Epidermal melanocyte (primary cell): Measurements from ENCODE around the gene MRPL12.

Experiments
- DNase-seq: peaks from one replicate; pipeline ENCODE4 v3.0.0; 2011; ENCODE audit warnings: low spot score; ENCODE audit not compliant: insufficient read length

MRPL12 gene

DNA sequence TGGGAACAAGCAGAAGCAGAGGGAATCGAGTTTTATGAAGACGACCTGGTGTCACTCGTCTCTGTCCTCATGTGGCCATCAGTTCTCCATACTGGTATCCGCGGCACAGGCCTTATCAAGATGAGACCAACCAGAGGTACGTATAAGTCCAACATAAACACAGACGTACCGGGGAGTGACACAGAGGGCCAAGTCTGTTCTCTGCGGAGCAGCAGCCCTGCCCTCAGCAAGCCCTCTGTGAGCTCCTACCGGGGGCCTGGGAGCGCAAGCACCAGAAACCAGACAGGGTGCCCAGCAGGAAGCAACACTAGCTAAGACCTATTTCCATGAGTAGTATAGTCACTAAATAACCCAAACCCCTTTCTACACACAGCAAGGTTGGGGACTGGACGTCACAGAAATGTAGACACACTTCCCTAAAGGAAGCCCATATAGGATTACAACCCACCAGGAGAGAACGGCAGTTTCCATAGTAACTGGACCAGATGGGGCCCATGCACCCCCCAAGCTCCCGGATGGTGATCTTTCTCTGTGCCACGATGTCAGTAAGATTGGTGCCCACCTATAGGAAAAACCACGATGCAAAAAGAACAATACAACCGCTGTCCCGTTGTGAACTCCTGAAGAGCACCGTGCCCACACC lies 20.5 kb upstream of the MRPL12 start:
- no peak for DNase-seq

DNA sequence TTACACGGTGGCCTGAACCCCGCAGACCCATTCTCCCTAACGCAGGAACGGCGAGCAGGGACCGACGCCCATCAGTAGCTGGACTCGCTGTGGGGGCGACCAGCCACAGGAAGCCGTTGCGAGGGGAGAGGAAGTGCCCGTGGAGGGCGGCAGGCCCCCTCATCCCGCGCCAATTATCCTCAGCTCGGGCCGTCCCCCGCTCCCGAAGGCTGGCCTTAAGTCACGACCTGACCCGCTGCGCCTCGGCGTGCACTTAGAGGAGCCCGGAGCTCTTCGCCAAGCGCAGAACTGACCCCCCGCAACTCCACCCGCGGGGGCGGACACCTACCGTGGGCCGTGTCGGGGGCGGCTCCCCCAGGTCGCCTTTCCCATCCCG lies 20.0 kb upstream of the MRPL12 start:
- DNase-seq: no peak

DNA sequence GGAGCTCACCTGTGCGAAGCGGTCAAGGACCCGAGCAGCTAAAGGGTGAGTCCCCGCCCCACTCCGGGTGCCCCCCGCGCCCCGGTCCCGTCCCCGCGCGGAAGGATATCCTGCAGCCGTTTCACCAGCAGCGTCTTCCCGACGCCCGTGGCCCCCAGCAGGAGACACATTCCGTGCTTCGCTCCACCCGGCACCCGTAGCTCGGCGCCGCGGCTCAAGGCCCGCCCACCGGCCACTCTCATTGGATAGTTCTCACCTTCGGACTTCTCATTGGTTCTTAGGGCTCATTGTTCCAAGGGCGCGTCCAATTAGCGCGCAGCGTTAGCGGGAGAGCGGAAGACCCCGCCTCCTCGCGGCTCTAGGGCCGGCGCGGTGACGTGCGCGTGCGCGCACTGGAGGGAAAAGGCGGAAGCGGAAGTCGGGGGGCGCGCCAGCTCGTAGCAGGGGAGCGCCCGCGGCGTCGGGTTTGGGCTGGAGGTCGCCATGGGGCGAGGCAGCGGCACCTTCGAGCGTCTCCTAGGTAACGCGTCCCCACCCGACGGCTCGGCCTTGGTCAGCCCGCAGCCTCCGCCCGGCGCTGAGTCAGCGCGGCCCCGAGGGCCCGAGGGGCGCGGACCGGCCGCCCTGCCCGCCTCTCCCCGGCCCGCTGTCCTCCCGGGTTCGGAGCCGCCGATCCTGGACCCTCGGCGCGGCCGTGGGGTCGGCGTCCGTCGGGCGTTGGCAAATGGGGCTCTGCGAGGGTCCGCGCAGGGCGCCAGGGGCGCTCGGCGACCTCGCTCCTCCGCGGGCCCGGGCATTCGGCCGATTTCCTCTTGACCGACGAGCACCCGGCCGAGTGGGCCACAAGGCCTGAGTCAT lies 19.4 kb upstream of the MRPL12 start, which contains the start of the genes ARL16 and HGS:
Gene ARL16 (minus strand): TSS at position 214 of the 858 bp plus-strand sequence. CDS start 44 bp downstream, at position 170.
Gene HGS (plus strand): TSS at position 428 of the 858 bp plus-strand sequence. CDS start 56 bp downstream, at position 484.
- DNase-seq: peak; percentile 100

DNA sequence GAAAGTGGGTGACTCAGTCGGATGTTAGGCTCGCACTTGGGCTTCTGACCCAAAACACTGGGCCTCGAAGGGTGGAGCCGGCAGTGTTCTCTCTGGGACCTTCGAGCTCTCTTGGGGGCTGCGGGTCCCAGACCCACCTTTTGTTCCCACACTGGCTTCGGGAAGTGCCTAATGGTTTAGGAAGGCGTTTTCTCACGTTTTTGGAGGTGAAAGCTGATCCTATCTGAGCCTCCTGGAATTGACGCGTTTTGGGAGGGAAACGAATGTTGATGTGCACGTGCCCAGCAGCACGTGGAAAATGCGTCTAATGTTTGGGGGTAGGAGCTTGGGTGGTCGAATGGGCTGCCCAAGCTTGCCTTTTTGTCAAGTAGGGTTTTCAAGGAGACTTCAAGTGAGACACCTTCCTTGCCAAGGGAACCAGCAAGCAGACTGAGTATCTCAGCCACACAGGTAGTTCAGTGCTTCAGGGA lies 18.7 kb upstream of the MRPL12 start:
- peak; percentile 61 for DNase-seq

DNA sequence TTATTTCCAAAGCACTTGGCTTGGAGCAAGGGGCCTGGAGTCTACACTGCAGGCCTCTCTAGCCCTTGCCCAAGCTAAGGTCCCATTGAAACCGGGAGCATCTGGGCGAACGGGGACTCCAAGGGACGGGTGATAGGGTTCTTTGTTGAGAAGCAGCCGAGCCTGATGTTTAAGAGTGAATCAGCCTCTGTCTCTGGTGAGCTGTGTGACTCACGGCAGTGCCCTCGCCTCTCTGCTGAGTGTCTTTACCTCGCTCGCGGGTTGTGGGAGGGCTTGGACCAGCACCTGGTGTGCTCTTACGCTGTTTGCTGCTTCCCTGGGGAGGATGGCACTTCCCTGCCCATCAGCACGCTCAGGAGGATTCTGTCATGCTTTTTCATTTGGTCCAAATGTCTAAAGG lies 18.1 kb upstream of the MRPL12 start:
- DNase-seq: no peak

DNA sequence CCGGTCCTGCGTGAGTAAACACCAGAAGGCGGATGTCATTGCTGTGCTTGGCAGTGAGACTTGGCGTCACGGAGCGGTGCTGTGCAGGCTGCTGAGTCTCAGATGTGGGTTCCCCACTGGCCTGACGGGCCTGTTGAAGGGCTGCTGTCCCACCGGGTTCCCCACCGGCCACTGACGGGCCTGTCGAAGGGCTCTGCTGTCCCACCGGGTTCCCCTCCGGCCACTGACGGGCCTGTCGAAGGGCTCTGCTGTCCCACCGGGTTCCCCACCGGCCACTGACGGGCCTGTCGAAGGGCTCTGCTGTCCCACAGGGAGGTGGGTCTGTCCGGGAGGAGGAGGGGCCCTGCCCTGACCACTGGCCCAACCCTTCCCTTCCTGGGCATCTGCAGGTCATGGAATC lies 16.6 kb upstream of the MRPL12 start:
- no peak for DNase-seq

DNA sequence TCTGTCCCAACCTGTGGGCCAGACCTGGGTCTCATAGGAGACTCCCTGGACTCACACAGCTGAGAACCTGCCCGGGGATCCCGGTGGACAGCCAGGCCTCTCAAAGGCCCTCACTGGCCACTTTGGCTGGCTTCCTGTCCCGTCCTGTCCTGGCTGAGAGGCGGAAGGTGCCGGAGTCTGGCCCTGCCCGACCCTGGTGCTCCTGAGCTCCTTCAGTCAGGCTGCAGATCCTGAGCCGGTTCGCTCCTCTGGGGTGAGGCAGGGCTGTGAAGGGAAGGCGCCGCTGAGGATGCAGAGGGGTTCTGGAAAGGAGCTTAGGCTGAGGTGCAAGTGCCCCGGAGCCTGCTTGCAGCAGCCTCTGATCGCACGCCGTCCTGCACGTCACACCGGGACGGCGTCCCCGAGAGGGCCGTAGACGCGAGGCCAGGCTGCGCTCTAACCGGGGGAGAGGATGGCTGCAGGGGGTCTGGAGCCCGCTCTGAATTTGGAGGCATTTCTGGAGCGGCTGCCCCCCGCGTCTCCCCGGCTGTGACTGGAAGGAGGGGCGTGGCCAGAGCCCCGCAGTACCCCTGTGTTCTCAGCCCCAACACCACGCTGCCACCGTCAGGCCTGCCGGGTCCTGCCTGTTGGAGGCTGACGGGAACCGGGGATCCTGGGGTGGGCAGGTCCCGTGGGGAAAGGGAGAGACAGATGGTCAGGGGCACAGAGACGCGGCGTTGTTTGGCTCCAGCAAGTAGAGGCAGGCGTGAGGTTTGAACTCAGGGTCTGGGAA lies 15.2 kb upstream of the MRPL12 start:
- no peak for DNase-seq

DNA sequence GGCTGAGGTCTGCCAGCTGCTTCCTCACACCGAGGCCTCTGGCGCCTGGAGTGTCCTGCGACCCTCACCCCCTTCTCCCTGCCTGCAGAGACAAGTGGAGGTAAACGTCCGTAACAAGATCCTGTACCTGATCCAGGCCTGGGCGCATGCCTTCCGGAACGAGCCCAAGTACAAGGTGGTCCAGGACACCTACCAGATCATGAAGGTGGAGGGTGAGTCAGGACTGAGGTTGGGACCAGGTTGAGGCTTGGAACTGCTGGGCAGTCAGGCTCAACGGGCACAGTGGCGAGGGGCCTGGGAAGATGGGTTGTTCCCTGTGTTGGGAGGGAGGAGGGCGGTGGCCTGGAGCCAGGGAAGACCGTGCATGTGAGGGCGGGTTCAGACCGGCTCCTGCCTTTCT lies 14.6 kb upstream of the MRPL12 start:
- DNase-seq: no peak

DNA sequence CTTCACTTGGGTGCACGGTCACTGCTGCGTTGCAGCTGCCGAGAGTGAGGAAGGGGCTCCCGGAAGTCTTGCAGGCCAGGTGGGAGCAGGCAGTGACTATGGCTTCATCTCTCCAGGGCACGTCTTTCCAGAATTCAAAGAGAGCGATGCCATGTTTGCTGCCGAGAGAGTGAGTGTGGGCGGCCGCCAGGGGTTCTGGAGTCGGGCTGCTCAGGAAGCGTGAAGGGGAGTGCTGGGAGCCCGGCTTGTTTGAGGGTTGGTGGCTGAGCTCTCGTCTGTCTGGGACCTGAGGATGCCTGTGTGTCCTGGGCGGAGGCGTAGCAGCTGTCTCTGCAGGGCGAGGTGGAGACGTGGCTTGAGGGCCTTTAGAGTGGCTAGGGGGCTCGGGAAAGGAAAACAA lies 13.1 kb upstream of the MRPL12 start:
- DNase-seq: peak; percentile 11

DNA sequence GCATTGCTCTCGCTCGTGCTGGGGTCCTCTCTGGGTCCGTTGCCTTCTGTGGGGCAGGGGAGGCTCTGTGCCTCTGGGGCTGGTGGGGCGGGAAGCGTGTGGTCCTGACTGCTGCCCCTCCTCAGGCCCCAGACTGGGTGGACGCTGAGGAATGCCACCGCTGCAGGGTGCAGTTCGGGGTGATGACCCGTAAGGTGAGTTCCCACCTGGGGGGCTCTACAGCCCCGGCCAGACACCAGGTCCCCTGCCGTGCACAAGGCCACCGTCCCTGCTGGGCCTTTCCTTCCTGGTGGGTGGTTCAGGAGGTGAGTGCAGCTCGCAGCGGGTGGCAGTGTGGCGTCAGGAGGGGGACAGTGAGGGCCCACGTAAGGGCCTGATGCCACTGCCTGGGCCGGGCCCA lies 12.6 kb upstream of the MRPL12 start:
- no peak for DNase-seq

DNA sequence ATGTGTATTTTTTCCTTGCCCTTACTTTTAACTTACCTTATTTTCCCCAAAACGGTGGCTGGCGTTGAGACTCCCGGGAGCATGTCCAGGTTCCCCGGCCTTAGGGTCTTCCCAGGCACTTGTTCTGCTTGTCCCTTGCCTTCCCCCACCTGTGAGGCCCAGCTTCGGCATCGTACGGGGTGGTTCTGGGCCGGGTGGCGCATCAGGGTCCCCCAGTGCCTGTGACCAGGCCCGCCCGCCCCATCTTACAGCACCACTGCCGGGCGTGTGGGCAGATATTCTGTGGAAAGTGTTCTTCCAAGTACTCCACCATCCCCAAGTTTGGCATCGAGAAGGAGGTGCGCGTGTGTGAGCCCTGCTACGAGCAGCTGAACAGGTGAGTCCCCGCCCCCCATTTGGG lies 12.0 kb upstream of the MRPL12 start:
- peak; percentile 9 for DNase-seq

DNA sequence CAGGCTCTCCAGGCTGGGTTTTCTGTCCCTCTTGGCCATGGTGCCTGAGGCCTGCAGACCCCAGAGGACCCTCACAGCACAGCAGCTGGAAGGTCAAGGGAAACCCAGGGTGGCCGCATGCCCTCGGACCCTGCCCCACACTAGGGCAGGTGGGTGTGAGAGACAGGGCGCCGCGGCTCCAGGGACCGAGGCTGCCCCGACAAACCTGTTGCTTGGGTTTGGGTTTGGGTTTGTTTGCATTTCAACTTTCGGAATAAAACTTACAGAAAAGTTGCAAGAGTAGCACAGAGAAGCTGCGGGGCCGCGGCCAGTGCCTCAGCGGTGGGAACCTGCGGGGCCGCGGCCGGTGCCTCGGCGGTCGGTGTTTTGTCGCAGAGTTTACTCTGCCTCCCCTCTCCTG lies 11.6 kb upstream of the MRPL12 start:
- DNase-seq: no peak

DNA sequence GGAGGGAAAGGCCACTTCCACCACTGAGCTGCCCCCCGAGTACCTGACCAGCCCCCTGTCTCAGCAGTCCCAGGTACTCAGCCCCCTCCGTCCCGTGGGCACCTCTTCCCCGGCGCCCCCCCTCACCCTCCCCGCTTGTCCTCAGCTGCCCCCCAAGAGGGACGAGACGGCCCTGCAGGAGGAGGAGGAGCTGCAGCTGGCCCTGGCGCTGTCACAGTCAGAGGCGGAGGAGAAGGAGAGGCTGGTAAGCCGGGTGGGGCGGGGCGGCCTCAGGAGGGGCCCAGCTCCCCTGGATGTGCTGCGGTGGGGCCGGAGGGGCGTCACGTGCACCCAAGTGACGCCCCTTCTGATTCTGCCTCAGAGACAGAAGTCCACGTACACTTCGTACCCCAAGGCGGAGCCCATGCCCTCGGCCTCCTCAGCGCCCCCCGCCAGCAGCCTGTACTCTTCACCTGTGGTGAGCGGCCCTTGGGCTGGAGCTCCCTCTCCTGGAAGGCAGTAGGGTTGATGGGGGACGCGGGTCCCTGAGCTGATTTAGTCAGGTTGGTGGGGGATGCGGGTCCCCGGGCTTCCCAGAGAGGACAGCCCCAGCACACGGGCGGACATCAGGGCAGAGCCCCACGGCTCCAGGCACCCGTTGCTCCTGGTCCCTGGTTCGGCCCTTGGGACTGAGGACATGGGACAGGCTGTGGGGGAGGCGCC lies 9.5 kb upstream of the MRPL12 start:
- no peak for DNase-seq

DNA sequence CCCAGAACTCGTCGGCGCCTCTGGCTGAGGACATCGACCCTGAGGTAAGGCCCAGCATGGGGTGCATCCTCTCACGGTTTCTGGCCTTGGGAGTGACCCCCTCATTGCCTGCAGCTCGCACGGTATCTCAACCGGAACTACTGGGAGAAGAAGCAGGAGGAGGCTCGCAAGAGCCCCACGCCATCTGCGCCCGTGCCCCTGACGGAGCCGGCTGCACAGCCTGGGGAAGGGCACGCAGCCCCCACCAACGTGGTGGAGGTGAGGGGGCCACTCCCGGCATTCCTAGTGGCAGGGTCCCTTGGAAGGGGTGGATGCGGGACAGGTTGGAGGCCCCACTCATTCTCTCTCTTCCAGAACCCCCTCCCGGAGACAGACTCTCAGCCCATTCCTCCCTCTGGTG lies 8.4 kb upstream of the MRPL12 start:
- DNase-seq: no peak

DNA sequence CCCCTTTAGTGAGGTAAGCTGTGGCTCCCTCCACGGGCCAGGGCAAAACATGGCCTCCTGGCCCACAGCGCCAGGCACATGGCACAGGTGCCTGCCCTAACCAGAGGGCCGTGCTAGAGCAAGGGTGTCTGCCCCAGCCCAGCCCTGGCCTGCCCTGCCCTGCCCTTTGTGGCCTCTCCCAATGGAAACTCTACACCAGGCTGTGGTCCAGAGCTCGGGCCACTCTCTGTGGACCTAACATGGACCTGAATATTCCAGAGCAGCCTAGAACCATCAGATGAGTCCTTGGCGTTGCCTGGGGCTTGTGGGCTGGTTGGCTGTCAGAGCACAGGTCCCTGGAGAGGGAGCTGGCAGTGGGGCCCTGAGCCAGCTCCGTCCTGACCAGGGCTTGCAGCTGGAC lies 8.0 kb upstream of the MRPL12 start:
- no peak for DNase-seq

DNA sequence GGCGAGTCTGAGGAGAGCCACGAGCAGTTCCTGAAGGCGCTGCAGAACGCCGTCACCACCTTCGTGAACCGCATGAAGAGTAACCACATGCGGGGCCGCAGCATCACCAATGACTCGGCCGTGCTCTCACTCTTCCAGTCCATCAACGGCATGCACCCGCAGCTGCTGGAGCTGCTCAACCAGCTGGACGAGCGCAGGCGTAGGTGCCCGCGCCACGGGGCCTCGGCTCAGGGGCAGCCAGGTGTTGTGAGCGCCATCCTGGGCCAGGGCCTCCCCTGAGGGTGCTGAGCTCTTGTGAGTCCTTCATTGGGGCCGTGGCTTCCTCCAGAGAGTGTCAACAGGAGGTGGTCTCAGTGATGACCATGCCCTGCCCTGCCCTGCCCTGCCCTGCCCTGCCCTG lies 7.4 kb upstream of the MRPL12 start:
- DNase-seq: no peak

DNA sequence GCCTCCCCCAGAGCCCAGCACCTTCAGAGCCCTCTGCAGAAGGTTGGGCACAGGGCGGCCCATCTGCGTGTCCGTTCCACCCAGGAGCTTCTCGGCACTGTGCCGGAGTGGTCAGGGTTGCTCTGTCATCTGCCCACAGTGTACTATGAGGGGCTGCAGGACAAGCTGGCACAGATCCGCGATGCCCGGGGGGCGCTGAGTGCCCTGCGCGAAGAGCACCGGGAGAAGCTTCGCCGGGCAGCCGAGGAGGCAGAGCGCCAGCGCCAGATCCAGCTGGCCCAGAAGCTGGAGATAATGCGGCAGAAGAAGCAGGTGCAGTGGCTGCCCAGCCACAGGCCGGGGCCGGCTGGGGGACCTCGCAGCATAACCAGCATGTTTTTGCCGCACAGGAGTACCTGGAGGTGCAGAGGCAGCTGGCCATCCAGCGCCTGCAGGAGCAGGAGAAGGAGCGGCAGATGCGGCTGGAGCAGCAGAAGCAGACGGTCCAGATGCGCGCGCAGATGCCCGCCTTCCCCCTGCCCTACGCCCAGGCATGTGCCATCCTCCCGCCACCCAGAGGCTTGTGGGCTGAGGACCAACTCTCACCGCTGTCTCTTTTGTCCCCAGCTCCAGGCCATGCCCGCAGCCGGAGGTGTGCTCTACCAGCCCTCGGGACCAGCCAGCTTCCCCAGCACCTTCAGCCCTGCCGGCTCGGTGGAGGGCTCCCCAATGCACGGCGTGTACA lies 6.8 kb upstream of the MRPL12 start:
- DNase-seq: no peak

DNA sequence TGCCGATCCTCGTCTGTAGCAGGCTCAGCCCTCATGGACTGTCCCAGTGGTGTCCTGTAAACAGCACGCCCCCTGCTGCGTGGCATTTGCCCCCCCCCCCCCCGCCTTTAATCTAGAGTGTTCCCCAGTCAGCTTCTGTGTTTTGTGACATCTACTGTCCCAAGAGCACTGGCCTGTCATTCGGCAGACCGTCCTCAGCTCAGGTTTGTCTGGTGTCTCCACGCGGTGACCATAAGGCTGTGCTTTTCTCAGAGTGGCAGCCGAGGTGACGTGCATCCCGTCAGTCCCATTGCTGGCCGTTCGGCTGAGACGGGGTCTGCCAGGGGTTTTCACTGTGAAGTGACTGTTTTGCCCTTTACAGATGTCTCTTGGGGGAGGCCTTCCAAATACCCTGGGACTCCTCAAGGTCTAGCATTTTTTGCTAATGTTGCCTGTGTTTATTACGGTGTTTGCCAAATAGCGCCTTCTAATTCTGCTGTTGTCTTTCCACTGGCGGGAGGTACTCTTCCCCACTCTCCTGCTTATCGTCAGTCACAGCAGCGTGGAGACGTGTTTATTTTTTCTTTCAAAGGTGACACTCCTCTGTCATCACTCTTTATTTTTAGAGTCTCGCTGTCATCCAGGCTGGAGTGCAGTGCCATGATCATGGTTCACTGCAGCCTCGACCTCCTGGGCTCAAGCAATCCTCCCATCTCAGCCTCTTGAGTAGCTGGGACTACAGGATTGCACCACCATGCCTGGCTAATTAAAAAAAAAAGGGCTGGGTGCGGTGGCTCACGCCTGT lies 5.7 kb upstream of the MRPL12 start:
- DNase-seq: no peak

DNA sequence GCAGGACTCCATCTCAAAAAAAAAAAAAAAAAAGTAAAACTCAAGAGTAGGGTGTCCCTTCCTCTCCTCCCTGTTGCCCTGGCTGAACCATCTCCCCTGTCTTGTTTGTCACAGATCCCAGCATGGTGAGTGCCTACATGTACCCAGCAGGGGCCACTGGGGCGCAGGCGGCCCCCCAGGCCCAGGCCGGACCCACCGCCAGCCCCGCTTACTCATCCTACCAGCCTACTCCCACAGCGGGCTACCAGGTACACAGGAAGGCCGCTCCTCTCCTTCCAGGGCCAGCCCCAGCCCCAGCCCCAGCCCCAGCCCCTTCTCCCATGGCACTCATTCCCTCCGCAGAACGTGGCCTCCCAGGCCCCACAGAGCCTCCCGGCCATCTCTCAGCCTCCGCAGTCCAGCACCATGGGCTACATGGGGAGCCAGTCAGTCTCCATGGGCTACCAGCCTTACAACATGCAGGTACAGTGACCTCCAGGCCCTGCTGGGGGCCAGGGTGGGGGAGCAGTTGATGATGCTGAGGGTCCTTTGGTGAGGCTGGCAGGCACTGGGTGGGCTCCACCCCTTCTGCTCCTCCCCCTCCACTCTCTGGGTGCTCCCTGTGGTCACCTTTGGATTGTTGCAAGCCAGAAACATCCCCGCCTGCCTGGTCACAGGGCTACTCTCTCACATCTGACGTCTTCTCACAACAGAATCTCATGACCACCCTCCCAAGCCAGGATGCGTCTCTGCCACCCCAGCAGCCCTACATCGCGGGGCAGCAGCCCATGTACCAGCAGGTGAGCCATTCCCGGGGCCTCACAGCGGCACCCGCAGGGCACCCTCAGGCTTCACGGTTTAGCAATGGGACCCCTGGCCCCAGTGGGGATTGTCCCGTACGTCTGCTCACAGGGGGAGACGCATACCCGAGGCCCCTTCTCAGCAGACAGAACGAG lies 2.5 kb upstream of the MRPL12 start:
- DNase-seq: no peak
